ENCODE measurements around the gene EHD4.
A peak's percentile ranks its signal among the peaks of the same experiment; 100 is the strongest.

Gene EHD4

GRCh38 chr15:41958002-41958420 lies 14.3 kb downstream of the EHD4 start:
- Histone ChIP-seq H3K9ac (ENCODE audit: low read length in 5 of 5) (peak overlapping the region in 1 of 5 donors; percentile 26), H3K27ac (ENCODE audit: low read depth, low read length) (peak overlapping the region; percentile 17)

GRCh38 chr15:41957021-41957897 lies 15.1 kb downstream of the EHD4 start:
- Histone ChIP-seq H3K27ac (ENCODE audit: low read depth, low read length) (peak overlapping the region; percentile 17), H3K27me3 (ENCODE audit: control insufficient read depth in 5 of 5, insufficient read depth in 4 of 5, low read length in 5 of 5) (no peaks in the 10 kb centered on the region), H3K9me3 (ENCODE audit: control insufficient read depth in 5 of 5, low read length in 5 of 5) (no peaks in the 10 kb centered on the region), H3K4me1 (ENCODE audit: control insufficient read depth in 5 of 5, insufficient read depth in 5 of 5, low read length in 5 of 5) (peaks cover 14 to 66% (median 45%) of the 10 kb centered on the region in 5 donors), H3K36me3 (ENCODE audit: control insufficient read depth in 5 of 5, insufficient read depth in 5 of 5, low read length in 5 of 5) (peaks cover 0 to 19% (median 13%) of the 10 kb centered on the region in 5 donors), H3K9ac (ENCODE audit: low read length in 5 of 5) (peak overlapping the region in 1 of 5 donors; percentile 26), H3K4me3 (ENCODE audit: low read depth in 1 of 5, low read length in 5 of 5) (peak overlapping the region in 2 of 5 donors; percentile 0 to 2)

More at GRCh38 chr15:41958002-41958420, 14.3 kb downstream of the EHD4 start:
- no peaks in the 10 kb centered on the region for H3K9me3 ChIP-seq (ENCODE audit: control insufficient read depth in 5 of 5, low read length in 5 of 5)
- H3K36me3 ChIP-seq (ENCODE audit: control insufficient read depth in 5 of 5, insufficient read depth in 5 of 5, low read length in 5 of 5): peaks cover 0 to 14% (median 8%) of the 10 kb centered on the region in 5 donors
- H3K4me1 ChIP-seq (ENCODE audit: control insufficient read depth in 5 of 5, insufficient read depth in 5 of 5, low read length in 5 of 5): peaks cover 11 to 62% (median 43%) of the 10 kb centered on the region in 5 donors
- peak overlapping the region in 2 of 5 donors; percentile 0 to 2 for H3K4me3 ChIP-seq (ENCODE audit: low read depth in 1 of 5, low read length in 5 of 5)
- no peaks in the 10 kb centered on the region for H3K27me3 ChIP-seq (ENCODE audit: control insufficient read depth in 5 of 5, insufficient read depth in 4 of 5, low read length in 5 of 5)

GRCh38 chr15:41955807-41956525 lies 16.4 kb downstream of the EHD4 start:
- H3K9ac ChIP-seq (ENCODE audit: low read length in 5 of 5): peak overlapping the region in 3 of 5 donors; percentile 39 to 72 (median 41)
- no peaks in the 10 kb centered on the region for H3K27me3 ChIP-seq (ENCODE audit: control insufficient read depth in 5 of 5, insufficient read depth in 4 of 5, low read length in 5 of 5)
- no peaks in the 10 kb centered on the region for H3K9me3 ChIP-seq (ENCODE audit: control insufficient read depth in 5 of 5, low read length in 5 of 5)
- peaks cover 0 to 19% (median 18%) of the 10 kb centered on the region in 5 donors for H3K36me3 ChIP-seq (ENCODE audit: control insufficient read depth in 5 of 5, insufficient read depth in 5 of 5, low read length in 5 of 5)
- peaks cover 18 to 69% (median 53%) of the 10 kb centered on the region in 5 donors for H3K4me1 ChIP-seq (ENCODE audit: control insufficient read depth in 5 of 5, insufficient read depth in 5 of 5, low read length in 5 of 5)
- peak overlapping the region; percentile 10 to 51 (median 50) for H3K4me3 ChIP-seq (ENCODE audit: low read depth in 1 of 5, low read length in 5 of 5)
- peak overlapping the region; percentile 54 for H3K27ac ChIP-seq (ENCODE audit: low read depth, low read length)

GRCh38 chr15:41955100-41955499 lies 17.3 kb downstream of the EHD4 start:
- Histone ChIP-seq H3K27ac (ENCODE audit: low read depth, low read length) (peak overlapping the region; percentile 21), H3K27me3 (ENCODE audit: control insufficient read depth in 5 of 5, insufficient read depth in 4 of 5, low read length in 5 of 5) (no peaks in the 10 kb centered on the region), H3K9me3 (ENCODE audit: control insufficient read depth in 5 of 5, low read length in 5 of 5) (no peaks in the 10 kb centered on the region), H3K4me1 (ENCODE audit: control insufficient read depth in 5 of 5, insufficient read depth in 5 of 5, low read length in 5 of 5) (peaks cover 27 to 74% (median 61%) of the 10 kb centered on the region in 5 donors), H3K36me3 (ENCODE audit: control insufficient read depth in 5 of 5, insufficient read depth in 5 of 5, low read length in 5 of 5) (peaks cover 0 to 22% (median 18%) of the 10 kb centered on the region in 5 donors), H3K4me3 (ENCODE audit: low read depth in 1 of 5, low read length in 5 of 5) (no peak overlapping the region), H3K9ac (ENCODE audit: low read length in 5 of 5) (no peak overlapping the region)

- no peaks in the 10 kb centered on the region for H3K9me3 ChIP-seq (ENCODE audit: control insufficient read depth in 5 of 5, low read length in 5 of 5)
- no peak overlapping the region for H3K4me3 ChIP-seq (ENCODE audit: low read depth in 1 of 5, low read length in 5 of 5)
- no peak overlapping the region for H3K9ac ChIP-seq (ENCODE audit: low read length in 5 of 5)
- peaks cover 33 to 80% (median 68%) of the 10 kb centered on the region in 5 donors for H3K4me1 ChIP-seq (ENCODE audit: control insufficient read depth in 5 of 5, insufficient read depth in 5 of 5, low read length in 5 of 5)
- H3K27ac ChIP-seq (ENCODE audit: low read depth, low read length): no peak overlapping the region
- no peaks in the 10 kb centered on the region for H3K27me3 ChIP-seq (ENCODE audit: control insufficient read depth in 5 of 5, insufficient read depth in 4 of 5, low read length in 5 of 5)
- peaks cover 0 to 22% (median 18%) of the 10 kb centered on the region in 5 donors for H3K36me3 ChIP-seq (ENCODE audit: control insufficient read depth in 5 of 5, insufficient read depth in 5 of 5, low read length in 5 of 5)
These were observed 18.3 kb downstream of the EHD4 start for GRCh38 chr15:41954036-41954435.

- H3K4me3 ChIP-seq (ENCODE audit: low read depth in 1 of 5, low read length in 5 of 5): no peak overlapping the region
These were observed 20.3 kb downstream of the EHD4 start for GRCh38 chr15:41952013-41952563.

GRCh38 chr15:41951571-41951970 lies 20.8 kb downstream of the EHD4 start:
- no peaks in the 10 kb centered on the region for H3K9me3 ChIP-seq (ENCODE audit: control insufficient read depth in 5 of 5, low read length in 5 of 5)
- H3K27ac ChIP-seq (ENCODE audit: low read depth, low read length): peak overlapping the region; percentile 95
- H3K9ac ChIP-seq (ENCODE audit: low read length in 5 of 5): no peak overlapping the region
- peaks cover 0 to 22% (median 17%) of the 10 kb centered on the region in 5 donors for H3K36me3 ChIP-seq (ENCODE audit: control insufficient read depth in 5 of 5, insufficient read depth in 5 of 5, low read length in 5 of 5)
- H3K4me3 ChIP-seq (ENCODE audit: low read depth in 1 of 5, low read length in 5 of 5): no peak overlapping the region
- peaks cover 28 to 83% (median 68%) of the 10 kb centered on the region in 5 donors for H3K4me1 ChIP-seq (ENCODE audit: control insufficient read depth in 5 of 5, insufficient read depth in 5 of 5, low read length in 5 of 5)
- no peaks in the 10 kb centered on the region for H3K27me3 ChIP-seq (ENCODE audit: control insufficient read depth in 5 of 5, insufficient read depth in 4 of 5, low read length in 5 of 5)

More at GRCh38 chr15:41952013-41952563, 20.3 kb downstream of the EHD4 start:
- H3K4me1 ChIP-seq (ENCODE audit: control insufficient read depth in 5 of 5, insufficient read depth in 5 of 5, low read length in 5 of 5): peaks cover 28 to 83% (median 70%) of the 10 kb centered on the region in 5 donors
- peaks cover 0 to 22% (median 16%) of the 10 kb centered on the region in 5 donors for H3K36me3 ChIP-seq (ENCODE audit: control insufficient read depth in 5 of 5, insufficient read depth in 5 of 5, low read length in 5 of 5)
- H3K27me3 ChIP-seq (ENCODE audit: control insufficient read depth in 5 of 5, insufficient read depth in 4 of 5, low read length in 5 of 5): no peaks in the 10 kb centered on the region
- no peak overlapping the region for H3K9ac ChIP-seq (ENCODE audit: low read length in 5 of 5)
- peak overlapping the region; percentile 95 for H3K27ac ChIP-seq (ENCODE audit: low read depth, low read length)
- H3K9me3 ChIP-seq (ENCODE audit: control insufficient read depth in 5 of 5, low read length in 5 of 5): no peaks in the 10 kb centered on the region

- H3K9ac ChIP-seq (ENCODE audit: low read length in 5 of 5): peak overlapping the region in 4 of 5 donors; percentile 15 to 77 (median 40)
- peaks cover 0 to 30% (median 22%) of the 10 kb centered on the region in 5 donors for H3K36me3 ChIP-seq (ENCODE audit: control insufficient read depth in 5 of 5, insufficient read depth in 5 of 5, low read length in 5 of 5)
- no peaks in the 10 kb centered on the region for H3K27me3 ChIP-seq (ENCODE audit: control insufficient read depth in 5 of 5, insufficient read depth in 4 of 5, low read length in 5 of 5)
- peak overlapping the region; percentile 95 for H3K27ac ChIP-seq (ENCODE audit: low read depth, low read length)
- H3K9me3 ChIP-seq (ENCODE audit: control insufficient read depth in 5 of 5, low read length in 5 of 5): no peaks in the 10 kb centered on the region
- peaks cover 22 to 81% (median 58%) of the 10 kb centered on the region in 5 donors for H3K4me1 ChIP-seq (ENCODE audit: control insufficient read depth in 5 of 5, insufficient read depth in 5 of 5, low read length in 5 of 5)
- peak overlapping the region in 1 of 5 donors; percentile 17 for H3K4me3 ChIP-seq (ENCODE audit: low read depth in 1 of 5, low read length in 5 of 5)
These were observed 21.9 kb downstream of the EHD4 start for GRCh38 chr15:41950489-41950888.

GRCh38 chr15:41950127-41950483 lies 22.3 kb downstream of the EHD4 start:
- Histone ChIP-seq H3K36me3 (ENCODE audit: control insufficient read depth in 5 of 5, insufficient read depth in 5 of 5, low read length in 5 of 5) (peaks cover 0 to 33% (median 23%) of the 10 kb centered on the region in 5 donors), H3K9ac (ENCODE audit: low read length in 5 of 5) (peak overlapping the region; percentile 15 to 77 (median 39)), H3K9me3 (ENCODE audit: control insufficient read depth in 5 of 5, low read length in 5 of 5) (no peaks in the 10 kb centered on the region), H3K4me1 (ENCODE audit: control insufficient read depth in 5 of 5, insufficient read depth in 5 of 5, low read length in 5 of 5) (peaks cover 22 to 81% (median 54%) of the 10 kb centered on the region in 5 donors), H3K27me3 (ENCODE audit: control insufficient read depth in 5 of 5, insufficient read depth in 4 of 5, low read length in 5 of 5) (no peaks in the 10 kb centered on the region), H3K27ac (ENCODE audit: low read depth, low read length) (peak overlapping the region; percentile 95), H3K4me3 (ENCODE audit: low read depth in 1 of 5, low read length in 5 of 5) (peak overlapping the region in 1 of 5 donors; percentile 17)

Measured in subcutaneous abdominal adipose tissue (tissue), 5 donors.